Measurements from ENCODE around the gene FAM8A1. TPM values are rescaled to one million over a fixed set of nuclear protein-coding genes. Genes with fewer than 3 reads are reported as not detected.

Gene FAM8A1
- total and polyA plus RNA-seq, 10 donors: 3.0 to 31.5 (median 17.3) TPM

DNA sequence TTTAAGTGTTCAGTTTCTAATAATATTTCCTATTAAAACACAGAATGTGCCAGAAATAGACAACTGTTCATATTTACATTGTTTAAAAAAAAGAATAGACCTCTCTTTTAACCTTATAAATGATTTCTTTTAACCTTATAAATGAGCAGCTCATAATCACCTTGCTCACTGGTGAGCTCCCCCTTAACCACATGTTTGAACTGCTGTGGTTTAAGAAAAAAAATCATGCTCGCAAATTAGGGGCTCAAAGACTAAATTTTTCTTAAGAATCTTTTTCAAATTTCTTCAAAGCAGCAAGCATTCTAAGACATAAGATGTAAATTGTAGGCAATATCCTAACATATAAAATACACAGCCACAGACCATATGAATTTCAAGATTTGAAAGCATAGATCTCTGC is 32.8 kb downstream of the FAM8A1 start:
- TF ChIP-seq, protein P1, sequence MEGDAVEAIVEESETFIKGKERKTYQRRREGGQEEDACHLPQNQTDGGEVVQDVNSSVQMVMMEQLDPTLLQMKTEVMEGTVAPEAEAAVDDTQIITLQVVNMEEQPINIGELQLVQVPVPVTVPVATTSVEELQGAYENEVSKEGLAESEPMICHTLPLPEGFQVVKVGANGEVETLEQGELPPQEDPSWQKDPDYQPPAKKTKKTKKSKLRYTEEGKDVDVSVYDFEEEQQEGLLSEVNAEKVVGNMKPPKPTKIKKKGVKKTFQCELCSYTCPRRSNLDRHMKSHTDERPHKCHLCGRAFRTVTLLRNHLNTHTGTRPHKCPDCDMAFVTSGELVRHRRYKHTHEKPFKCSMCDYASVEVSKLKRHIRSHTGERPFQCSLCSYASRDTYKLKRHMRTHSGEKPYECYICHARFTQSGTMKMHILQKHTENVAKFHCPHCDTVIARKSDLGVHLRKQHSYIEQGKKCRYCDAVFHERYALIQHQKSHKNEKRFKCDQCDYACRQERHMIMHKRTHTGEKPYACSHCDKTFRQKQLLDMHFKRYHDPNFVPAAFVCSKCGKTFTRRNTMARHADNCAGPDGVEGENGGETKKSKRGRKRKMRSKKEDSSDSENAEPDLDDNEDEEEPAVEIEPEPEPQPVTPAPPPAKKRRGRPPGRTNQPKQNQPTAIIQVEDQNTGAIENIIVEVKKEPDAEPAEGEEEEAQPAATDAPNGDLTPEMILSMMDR (IDR thresholded peaks at IDR 0.05 in 8 of 11, conservative IDR thresholded peaks at IDR 0.05 in 3 of 11): no peak

DNA sequence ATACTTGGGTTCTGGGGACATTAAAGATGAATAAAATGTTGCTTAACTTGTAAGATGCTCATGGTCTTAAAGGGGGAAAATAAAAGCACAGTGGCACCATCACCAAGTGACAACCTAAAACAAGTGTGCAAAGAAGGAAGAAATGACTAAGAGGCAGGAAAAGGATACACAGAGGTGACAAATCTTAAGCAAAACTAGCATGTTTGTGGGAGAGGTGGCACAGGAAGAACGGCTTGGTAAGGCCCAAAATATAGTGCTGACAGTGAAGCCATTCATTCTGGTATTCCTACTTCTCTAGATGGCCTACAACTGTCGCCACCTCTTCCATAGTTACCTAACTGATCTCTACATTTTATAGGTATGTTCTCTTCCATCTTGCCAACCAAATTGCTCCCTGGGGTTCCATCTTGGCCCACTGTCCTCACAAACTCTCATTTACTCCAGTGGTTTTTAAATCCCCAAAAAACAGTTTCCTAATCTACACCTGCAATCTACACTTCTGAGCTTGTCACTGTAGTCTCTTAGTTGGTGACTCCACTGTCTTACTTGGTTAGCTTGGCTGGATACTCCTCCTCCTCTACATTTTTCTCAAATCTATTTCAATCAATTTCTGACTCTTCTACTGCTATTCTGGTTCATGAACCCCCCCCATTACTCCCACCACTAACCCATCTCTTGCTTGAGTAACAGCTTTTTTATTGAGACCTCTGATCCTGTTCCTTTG is 33.5 kb downstream of the FAM8A1 start:
- no peaks in the 10 kb centered on the region for H3K9me3 ChIP-seq
- peaks cover 0 to 57% (median 8%) of the 10 kb centered on the region in 6 donors for H3K4me1 ChIP-seq
- intact Hi-C loops (cut with DNase I; ENCODE audit: low total_unique reads): no loop called here
- peaks cover 0 to 100% (median 51%) of the 10 kb centered on the region in 6 donors for H3K36me3 ChIP-seq
- TF ChIP-seq POLR2A (IDR thresholded peaks at IDR 0.05) (no peak), POLR2AphosphoS5 (IDR thresholded peaks at IDR 0.05) (no peak)
- TF ChIP-seq, protein P1 (IDR thresholded peaks at IDR 0.05 in 8 of 11, conservative IDR thresholded peaks at IDR 0.05 in 3 of 11): no peak
- no peak overlapping the region for H3K4me3 ChIP-seq
- no peak for DNase-seq
- H3K27me3 ChIP-seq (replicated peaks in 1 of 7): no peaks in the 10 kb centered on the region
- 49 to 63% (median 55%) methylated on average over 2 of the region's 2 CpGs for WGBS, 5 donors
- peak overlapping the region in 4 of 8 donors; percentile 9 to 41 (median 18) for H3K27ac ChIP-seq

More for the DNA sequence above, 32.8 kb downstream of the FAM8A1 start:
- WGBS, 5 donors: 58 to 79% (median 79%) methylated on average over 1 of the region's 1 CpG
- intact Hi-C loops (cut with DNase I; ENCODE audit: low total_unique reads): no loop called here
- Histone ChIP-seq H3K4me1 (peaks cover 0 to 59% (median 8%) of the 10 kb centered on the region in 6 donors), H3K36me3 (peaks cover 0 to 100% (median 54%) of the 10 kb centered on the region in 6 donors), H3K27me3 (replicated peaks in 1 of 7) (no peaks in the 10 kb centered on the region), H3K9me3 (no peaks in the 10 kb centered on the region), H3K4me3 (no peak overlapping the region), H3K27ac (peak overlapping the region in 2 of 8 donors; percentile 14 to 21)
- no peak for DNase-seq

DNA sequence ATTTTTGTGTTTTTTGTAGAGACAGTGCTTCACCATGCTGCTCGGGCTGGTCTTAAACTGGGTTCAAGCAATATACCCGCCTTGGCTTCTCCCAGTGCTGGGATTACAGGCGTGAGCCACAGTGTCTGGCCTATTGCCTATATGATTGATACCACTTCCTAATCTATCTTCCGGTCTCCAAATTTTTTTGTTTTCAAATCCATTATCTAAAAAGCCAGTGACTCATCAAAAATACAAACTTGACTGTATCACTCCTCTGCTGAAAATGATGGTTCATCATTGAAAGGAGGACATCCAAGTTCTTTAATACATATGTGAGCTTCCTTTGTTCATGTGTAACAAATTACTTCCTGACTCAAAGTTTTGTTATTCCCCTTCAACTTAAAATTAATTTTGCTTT is 35.5 kb downstream of the FAM8A1 start:
- Histone ChIP-seq H3K9me3 (no peaks in the 10 kb centered on the region), H3K27me3 (replicated peaks in 1 of 7) (no peaks in the 10 kb centered on the region), H3K27ac (no peak overlapping the region), H3K4me3 (no peak overlapping the region), H3K36me3 (peaks cover 0 to 100% (median 50%) of the 10 kb centered on the region in 6 donors), H3K4me1 (peaks cover 0 to 46% (median 8%) of the 10 kb centered on the region in 6 donors)
- WGBS, 5 donors: 96 to 100% (median 97%) methylated on average over 4 of the region's 4 CpGs
- TF ChIP-seq POLR2AphosphoS5 (IDR thresholded peaks at IDR 0.05) (no peak), POLR2A (IDR thresholded peaks at IDR 0.05) (no peak)
- TF ChIP-seq, protein P1 (IDR thresholded peaks at IDR 0.05 in 8 of 11, conservative IDR thresholded peaks at IDR 0.05 in 3 of 11): no peak
- intact Hi-C loops (cut with DNase I; ENCODE audit: low total_unique reads): no loop called here
- DNase-seq: no peak

DNA sequence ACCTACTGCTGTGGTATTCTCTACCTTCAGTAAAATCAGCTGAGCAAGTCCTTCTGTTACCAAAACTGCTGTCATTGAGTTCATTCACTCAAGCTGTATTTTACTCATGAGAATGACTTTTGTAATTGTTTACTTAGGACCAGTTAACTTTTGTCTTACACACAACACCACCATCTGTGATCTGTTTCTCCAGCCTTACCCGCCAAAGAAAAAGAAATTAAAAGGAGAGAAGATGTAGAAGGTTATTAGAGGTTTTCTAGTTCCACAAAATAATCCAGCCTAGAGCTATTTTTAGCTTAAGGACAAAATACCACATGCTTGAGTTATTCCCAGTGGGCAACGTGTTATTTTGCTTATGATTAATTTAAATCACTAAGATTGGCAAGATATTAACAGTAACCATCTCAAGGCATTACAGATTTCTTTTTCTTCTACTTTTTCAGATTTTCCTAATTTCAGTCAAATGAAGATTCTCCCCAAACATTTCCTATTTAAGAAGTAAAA is 38.2 kb downstream of the FAM8A1 start:
- WGBS, 5 donors: 76 to 86% (median 78%) methylated on average over 2 of the region's 2 CpGs
- Histone ChIP-seq H3K36me3 (peaks cover 0 to 100% (median 56%) of the 10 kb centered on the region in 6 donors), H3K27ac (no peak overlapping the region), H3K27me3 (replicated peaks in 1 of 7) (no peaks in the 10 kb centered on the region), H3K9me3 (no peaks in the 10 kb centered on the region), H3K4me1 (peaks cover 0 to 29% (median 6%) of the 10 kb centered on the region in 6 donors), H3K4me3 (no peak overlapping the region)
- intact Hi-C loops (cut with DNase I; ENCODE audit: low total_unique reads): no loop called here
- TF ChIP-seq POLR2AphosphoS5 (IDR thresholded peaks at IDR 0.05) (no peak), POLR2A (IDR thresholded peaks at IDR 0.05) (no peak)
- TF ChIP-seq, protein P1 (IDR thresholded peaks at IDR 0.05 in 8 of 11, conservative IDR thresholded peaks at IDR 0.05 in 3 of 11): no peak
- DNase-seq: no peak
